GM18505 (cell line): ENCODE measurements around the gene SKIC2.
A peak's percentile ranks its signal among the peaks of the same experiment; 100 is the strongest.
"Not testable (repeated sequence)": the region's sequence is repeated elsewhere in the genome, so short reads cannot be mapped to it uniquely, and the experiment has no call there.

Experiments used
- ATAC-seq: cut with Tn5 transposase; IDR thresholded peaks from one replicate; pipeline ENCODE4 v1.9.1; 2021; ENCODE audit not compliant: unreplicated experiment
- POLR2A ChIP-seq: IDR thresholded peaks from 4 replicates; pipeline ENCODE4 v1.6.1; 2011; ENCODE audit warnings: borderline replicate concordance; ENCODE audit not compliant: insufficient read depth, insufficient read length; ENCODE audit errors: extremely low read depth

The SKIC2 gene

GRCh38 chr6:31969712-31970603, 11.0 kb downstream of the SKIC2 start:
- no peak for TF ChIP-seq POLR2A
- ATAC-seq, result no peak

- TF ChIP-seq POLR2A, result peak; percentile 15
- no peak for ATAC-seq
These were observed 11.8 kb downstream of the SKIC2 start for GRCh38 chr6:31970604-31971271.

GRCh38 chr6:31971279-31971992, 12.5 kb downstream of the SKIC2 start:
- ATAC-seq, result no peak
- peak; percentile 19 for TF ChIP-seq POLR2A

DNA sequence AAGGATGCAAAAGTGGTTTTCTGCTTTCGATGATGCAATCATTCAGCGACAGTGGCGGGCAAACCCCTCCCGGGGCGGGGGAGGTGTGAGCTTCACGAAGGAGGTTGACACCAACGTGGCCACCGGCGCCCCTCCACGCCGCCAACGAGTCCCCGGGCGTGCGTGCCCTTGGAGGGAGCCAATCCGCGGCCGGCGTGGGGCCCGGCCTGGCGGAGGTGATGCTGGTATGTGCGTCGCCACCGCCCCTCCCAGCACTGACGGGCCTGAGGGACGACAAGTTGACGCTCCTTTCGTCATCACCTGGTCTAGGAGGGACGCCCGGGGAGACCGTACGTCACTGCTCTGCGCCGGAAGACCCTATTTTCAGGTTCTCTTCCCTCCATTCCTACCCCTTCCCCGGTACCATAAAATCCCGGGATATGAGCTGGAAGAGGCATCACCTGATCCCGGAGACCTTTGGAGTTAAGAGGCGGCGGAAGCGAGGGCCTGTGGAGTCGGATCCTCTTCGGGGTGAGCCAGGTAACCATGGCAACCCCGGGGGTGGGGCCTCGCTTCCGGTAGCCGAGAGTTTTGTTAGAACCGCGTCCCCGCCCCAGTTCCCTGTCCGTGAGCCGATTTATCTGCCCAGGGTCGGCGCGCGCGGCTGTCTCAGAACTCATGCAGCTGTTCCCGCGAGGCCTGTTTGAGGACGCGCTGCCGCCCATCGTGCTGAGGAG, 13.2 kb downstream of the SKIC2 start, which contains the start of gene DXO:
Gene DXO (minus strand): TSS at position 146 of the 716 bp plus-strand sequence. CDS start 463 bp downstream, outside the sequence.
- peak; percentile 84 for ATAC-seq
- TF ChIP-seq POLR2A, result peak; percentile 43

DNA sequence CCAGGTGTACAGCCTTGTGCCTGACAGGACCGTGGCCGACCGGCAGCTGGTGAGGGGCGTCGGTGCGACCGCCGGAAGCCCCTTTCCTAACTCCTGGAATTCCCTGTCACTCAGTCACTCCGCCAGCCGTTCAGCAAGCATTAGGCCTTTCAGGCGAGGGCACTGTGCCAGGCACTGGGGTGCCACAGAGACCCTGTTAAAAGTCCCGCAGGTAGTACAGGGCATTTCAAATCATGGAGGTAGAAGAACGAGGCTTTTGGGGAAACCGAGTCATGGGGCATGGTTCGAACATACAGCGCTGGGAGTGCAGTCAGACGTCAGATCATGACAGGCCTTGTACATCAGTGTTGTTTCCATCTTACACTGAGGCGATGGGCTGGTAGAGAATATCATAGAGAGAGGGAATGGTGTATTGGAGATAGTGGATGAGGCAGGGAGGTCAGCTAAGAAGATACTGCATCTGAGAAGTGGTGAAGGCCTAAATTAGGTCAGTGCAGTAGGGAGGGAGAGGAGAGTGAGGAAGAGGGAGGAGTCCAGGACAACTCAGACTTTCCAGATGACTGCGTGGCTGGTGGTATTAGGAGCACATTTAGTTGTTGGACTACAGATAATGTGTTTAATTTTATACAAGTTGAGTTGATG, 13.9 kb downstream of the SKIC2 start:
- TF ChIP-seq POLR2A, result no peak
- ATAC-seq, result no peak

GRCh38 chr6:31976065-31976464, 17.1 kb downstream of the SKIC2 start:
- not testable (repeated sequence) for ATAC-seq

GRCh38 chr6:31977816-31978431, 18.9 kb downstream of the SKIC2 start:
- no peak for ATAC-seq

DNA sequence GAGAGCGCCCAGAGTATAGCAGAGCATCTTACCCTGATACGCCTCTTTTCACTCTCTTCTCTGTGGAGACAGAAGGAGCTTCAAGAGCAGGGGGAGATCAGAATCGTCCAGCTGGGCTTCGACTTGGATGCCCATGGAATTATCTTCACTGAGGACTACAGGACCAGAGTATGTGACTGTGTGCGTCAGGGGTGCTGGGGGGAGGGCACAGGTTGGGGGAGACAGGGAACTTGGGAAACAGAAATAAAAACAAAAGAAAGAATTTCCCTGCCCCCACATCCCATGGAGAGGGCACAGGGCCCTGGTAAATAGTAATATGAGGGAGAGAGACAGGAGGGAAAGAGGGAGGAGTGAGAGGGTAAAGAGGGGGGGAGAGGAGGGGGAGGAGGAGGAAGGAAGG, 19.9 kb downstream of the SKIC2 start:
- ATAC-seq, result no peak
- no peak for TF ChIP-seq POLR2A

More at GRCh38 chr6:31977816-31978431, 18.9 kb downstream of the SKIC2 start:
- no peak for TF ChIP-seq POLR2A

GRCh38 chr6:31979238-31979898, 20.4 kb downstream of the SKIC2 start:
- ATAC-seq, result no peak
- TF ChIP-seq POLR2A, result no peak

DNA sequence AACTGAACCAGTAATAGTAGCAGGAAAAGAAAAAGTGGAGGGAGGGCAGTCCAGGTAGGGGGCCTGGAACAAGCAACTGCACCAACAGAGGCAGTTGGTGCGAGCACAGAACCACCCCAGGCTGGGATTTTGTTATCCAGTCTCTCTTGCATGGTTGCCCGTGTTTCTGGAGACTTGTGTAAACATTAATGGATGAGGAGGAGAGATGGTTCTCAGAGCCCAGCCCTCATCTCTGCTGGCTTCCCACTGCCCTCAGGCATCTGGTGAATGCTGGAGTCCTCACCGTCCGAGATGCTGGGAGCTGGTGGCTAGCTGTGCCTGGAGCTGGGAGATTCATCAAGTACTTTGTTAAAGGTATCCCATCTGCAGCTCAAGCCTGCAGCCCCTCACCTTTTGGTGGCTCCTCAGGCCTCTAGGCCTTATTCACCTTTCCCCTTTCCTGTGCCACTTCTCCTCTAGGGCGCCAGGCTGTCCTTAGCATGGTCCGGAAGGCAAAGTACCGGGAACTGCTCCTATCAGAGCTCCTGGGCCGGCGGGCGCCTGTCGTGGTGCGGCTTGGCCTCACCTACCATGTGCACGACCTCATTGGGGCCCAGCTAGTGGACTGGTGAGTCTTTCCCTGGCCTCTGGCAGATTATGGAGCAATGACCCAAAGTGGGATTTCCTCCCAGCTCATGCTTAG, 21.4 kb downstream of the SKIC2 start:
- ATAC-seq, result not testable (repeated sequence)

GRCh38 chr6:31980998-31981397, 22.0 kb downstream of the SKIC2 start:
- not testable (repeated sequence) for ATAC-seq

DNA sequence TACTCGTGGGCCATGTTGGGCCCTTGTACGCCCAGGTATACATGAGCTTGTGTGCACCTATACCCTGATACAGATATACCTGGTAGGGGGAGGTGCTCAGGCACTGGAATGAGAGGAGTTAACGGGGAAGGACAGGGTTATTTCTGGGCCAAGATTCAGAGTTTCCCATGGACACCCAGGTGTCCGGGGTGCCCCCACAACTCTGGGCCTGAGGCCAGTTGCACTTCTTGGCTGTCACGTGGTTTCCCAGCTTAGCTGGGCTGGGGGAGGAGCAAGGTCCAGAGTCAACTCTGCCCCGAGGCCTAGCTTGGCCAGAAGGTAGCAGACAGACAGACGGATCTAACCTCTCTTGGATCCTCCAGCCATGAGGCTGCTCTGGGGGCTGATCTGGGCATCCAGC, 22.8 kb downstream of the SKIC2 start, which contains the start of gene C4A:
Gene C4A (plus strand): TSS at position 314 of the 400 bp plus-strand sequence. CDS start 51 bp downstream, at position 365.
- not testable (repeated sequence) for ATAC-seq

- ATAC-seq, result not testable (repeated sequence)
These were observed 30.4 kb downstream of the SKIC2 start for GRCh38 chr6:31989363-31989762.

DNA sequence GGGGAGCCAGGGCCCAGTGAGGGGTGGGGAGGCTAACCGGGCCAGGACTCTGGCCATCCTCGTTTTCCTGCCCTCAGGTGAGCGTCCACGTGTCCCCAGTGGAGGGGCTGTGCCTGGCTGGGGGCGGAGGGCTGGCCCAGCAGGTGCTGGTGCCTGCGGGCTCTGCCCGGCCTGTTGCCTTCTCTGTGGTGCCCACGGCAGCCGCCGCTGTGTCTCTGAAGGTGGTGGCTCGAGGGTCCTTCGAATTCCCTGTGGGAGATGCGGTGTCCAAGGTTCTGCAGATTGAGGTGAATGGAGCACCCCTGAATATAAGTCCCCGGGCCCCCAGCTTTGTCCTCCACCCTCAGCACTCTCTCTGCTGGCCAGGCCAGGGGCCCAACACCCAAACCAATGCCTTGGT, 35.4 kb downstream of the SKIC2 start:
- not testable (repeated sequence) for ATAC-seq

GRCh38 chr6:31996385-31996784, 37.4 kb downstream of the SKIC2 start:
- ATAC-seq, result not testable (repeated sequence)

DNA sequence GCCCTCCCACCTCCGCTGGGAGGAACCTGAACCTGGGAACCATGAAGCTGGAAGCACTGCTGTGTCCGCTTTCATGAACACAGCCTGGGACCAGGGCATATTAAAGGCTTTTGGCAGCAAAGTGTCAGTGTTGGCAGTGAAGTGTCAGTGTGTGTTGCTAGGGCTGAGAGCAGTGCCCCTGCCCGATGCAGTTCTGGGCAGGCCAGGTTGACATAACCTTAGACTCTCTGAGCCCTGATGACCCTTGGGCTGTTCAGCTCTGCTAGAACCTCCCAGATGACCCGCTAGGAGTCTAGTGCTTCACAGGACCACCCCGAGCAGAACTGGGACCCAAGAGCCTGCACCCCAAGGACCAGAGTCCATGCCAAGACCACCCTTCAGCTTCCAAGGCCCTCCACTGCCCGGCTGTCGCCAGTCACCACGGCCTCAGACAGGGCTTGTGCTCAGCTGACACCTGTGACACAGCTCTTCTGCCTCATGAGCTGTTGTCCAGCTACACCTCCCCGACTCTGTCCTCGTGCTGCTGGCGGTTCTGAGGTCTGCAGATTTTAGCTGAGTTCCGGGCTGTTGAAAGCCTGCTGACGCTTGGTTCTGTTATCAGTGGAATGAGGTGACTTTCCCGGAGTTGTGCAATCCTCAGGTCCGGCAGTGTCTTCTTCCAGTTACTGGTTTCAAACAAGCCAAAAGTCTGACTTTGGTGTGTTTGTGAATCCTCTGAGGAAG, 43.7 kb downstream of the SKIC2 start:
- not testable (repeated sequence) for ATAC-seq
